Progenitor cell of endocrine pancreas (in vitro differentiated cells): ENCODE data around the gene UROC1. TPM values are rescaled to one million over a fixed set of nuclear protein-coding genes. Genes with fewer than 3 reads are reported as not detected.

Source experiments
- DNase-seq: peaks from one replicate; pipeline ENCODE4 v3.0.0; 2021; ENCODE audit warnings: low spot score; ENCODE audit not compliant: unreplicated experiment
- H3K27ac Mint-ChIP-seq: 2 replicates; pipeline ENCODE4 v1.8.0; 2021; ENCODE audit warnings: mild to moderate bottlenecking, moderate library complexity, mixed read lengths
- H3K27me3 Mint-ChIP-seq: 2 replicates; pipeline ENCODE4 v1.8.0; 2021; ENCODE audit warnings: mixed read lengths
- H3K36me3 Mint-ChIP-seq: 2 replicates; pipeline ENCODE4 v1.8.0; 2022; ENCODE audit warnings: mixed read lengths; ENCODE audit not compliant: insufficient read depth
- H3K4me1 Mint-ChIP-seq: 2 replicates; pipeline ENCODE4 v1.8.0; 2021; ENCODE audit warnings: low read depth, mixed read lengths
- H3K4me3 Mint-ChIP-seq: 2 replicates; pipeline ENCODE4 v1.8.0; 2021; ENCODE audit warnings: low read depth, mild to moderate bottlenecking, moderate library complexity, mixed read lengths
- H3K9me3 Mint-ChIP-seq: 2 replicates; pipeline ENCODE4 v1.8.0; 2021; ENCODE audit warnings: low read depth, mixed read lengths
- total RNA-seq: library from RNA; stranded (reverse); gene quantifications from 2 replicates; pipeline ENCODE4 v1.2.1, GENCODE V29; 2021
- TF ChIP-seq, protein P1 (sequence below): fragments of 200-600 bp; sonication (generic); IDR thresholded peaks from one replicate; pipeline ENCODE4 v1.5.0; 2021; ENCODE audit warnings: antibody characterized with exemption, mild to moderate bottlenecking; ENCODE audit not compliant: unreplicated experiment

UROC1 gene
- total RNA-seq, 1 donor from 2014 or later: not detected

DNA sequence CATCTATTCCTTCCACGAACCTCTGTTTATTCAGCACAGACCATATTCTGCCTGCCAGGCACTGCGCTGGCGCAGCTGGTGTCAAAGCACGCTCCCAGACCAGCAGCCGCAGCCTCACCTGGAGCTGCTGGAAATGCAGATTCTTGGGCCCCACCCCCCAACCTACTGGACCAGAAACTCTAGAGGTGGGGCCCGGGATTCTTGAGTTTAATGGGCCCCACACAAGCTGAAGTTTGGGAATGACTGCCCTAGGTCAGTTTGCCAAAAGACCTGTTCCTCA, 13.4 kb upstream of the UROC1 start:
- TF ChIP-seq, protein P1, sequence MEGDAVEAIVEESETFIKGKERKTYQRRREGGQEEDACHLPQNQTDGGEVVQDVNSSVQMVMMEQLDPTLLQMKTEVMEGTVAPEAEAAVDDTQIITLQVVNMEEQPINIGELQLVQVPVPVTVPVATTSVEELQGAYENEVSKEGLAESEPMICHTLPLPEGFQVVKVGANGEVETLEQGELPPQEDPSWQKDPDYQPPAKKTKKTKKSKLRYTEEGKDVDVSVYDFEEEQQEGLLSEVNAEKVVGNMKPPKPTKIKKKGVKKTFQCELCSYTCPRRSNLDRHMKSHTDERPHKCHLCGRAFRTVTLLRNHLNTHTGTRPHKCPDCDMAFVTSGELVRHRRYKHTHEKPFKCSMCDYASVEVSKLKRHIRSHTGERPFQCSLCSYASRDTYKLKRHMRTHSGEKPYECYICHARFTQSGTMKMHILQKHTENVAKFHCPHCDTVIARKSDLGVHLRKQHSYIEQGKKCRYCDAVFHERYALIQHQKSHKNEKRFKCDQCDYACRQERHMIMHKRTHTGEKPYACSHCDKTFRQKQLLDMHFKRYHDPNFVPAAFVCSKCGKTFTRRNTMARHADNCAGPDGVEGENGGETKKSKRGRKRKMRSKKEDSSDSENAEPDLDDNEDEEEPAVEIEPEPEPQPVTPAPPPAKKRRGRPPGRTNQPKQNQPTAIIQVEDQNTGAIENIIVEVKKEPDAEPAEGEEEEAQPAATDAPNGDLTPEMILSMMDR: no peak

DNA sequence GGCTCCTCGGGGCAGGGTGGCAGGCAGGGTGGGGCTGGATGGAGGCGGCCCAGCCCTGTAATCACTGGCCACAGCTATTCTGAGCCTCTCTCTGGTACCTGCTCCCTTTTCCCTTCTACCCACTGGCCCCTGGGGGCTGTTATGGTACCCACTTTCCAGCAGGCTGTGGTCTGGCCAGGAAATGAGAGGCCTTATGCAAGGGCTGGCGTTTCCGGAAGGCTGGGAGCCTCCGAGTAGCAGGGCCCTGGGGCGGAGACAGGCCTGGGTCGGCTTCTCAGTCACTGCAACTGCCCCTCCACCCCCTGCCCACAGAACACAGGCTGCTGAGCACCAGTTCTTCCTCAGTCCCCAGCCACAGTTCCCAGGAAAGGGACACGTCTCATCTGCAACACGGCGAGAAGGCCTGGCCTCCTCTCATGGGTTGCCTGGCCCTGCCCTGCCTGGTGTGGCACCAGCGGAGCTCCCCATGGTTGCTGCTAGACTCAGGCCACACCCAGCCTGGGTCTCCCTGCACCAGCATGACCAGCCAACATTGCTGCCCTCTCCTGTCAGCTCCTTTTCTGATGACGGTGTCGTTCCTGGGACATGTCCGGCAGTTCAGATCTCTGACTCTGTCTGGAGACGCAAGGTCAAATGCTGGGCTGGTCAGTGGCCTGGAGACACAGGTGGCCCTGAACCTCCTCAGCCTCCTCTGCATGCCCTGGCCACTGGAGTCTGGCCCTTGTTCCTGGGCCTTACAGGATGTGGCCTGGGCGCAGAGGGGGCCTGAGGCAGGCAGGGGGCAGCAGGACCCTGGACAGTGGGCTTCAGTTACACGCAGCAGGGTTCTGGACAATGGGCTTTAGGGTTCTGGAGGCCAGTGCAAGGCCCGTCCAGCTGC, 12.8 kb upstream of the UROC1 start:
- Mint-ChIP-seq H3K4me3 (no peak overlapping the region), H3K27me3 (peaks cover 51% of the 10 kb centered on the region), H3K4me1 (peaks cover 7% of the 10 kb centered on the region), H3K27ac (no peak overlapping the region), H3K36me3 (no peaks in the 10 kb centered on the region), H3K9me3 (no peaks in the 10 kb centered on the region)
- DNase-seq: no peak
- TF ChIP-seq, protein P1: no peak

More for the DNA sequence above, 13.4 kb upstream of the UROC1 start:
- Mint-ChIP-seq H3K27ac (no peak overlapping the region), H3K36me3 (no peaks in the 10 kb centered on the region), H3K9me3 (no peaks in the 10 kb centered on the region), H3K27me3 (peaks cover 46% of the 10 kb centered on the region), H3K4me3 (no peak overlapping the region), H3K4me1 (peaks cover 7% of the 10 kb centered on the region)
- DNase-seq: no peak

DNA sequence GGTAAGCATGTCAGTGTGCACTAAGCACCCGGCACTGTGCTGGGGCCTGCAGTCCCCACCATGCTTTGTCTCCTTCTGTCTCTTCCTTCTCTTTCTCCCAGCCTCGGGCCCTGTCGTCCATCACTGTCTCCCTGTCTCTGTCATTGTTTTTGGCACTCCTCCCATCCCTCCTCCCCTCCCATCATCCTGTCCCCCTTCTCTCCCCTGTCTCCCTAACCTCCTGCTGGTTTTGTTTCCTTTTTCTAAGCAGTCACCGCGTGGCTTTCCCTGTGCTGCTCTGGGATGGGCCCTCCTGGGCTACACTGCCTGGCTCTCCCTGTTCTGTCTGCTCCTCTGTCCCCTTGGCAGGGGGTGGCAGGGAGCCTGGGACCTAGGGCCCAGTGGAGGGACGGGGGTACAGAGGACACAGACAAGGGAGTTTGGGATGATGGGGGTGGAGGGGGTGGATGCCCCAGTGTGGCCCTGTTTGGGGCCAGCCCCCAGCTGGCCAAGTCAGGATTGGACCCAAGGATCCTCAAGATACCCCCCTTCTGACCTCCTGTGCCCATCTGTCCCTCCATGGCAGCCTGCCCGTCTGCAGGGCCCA, 12.1 kb upstream of the UROC1 start:
- no peak for DNase-seq
- H3K27ac Mint-ChIP-seq: no peak overlapping the region
- peaks cover 7% of the 10 kb centered on the region for H3K4me1 Mint-ChIP-seq
- TF ChIP-seq, protein P1: no peak
- no peaks in the 10 kb centered on the region for H3K36me3 Mint-ChIP-seq
- no peaks in the 10 kb centered on the region for H3K9me3 Mint-ChIP-seq
- no peak overlapping the region for H3K4me3 Mint-ChIP-seq
- H3K27me3 Mint-ChIP-seq: peaks cover 54% of the 10 kb centered on the region

DNA sequence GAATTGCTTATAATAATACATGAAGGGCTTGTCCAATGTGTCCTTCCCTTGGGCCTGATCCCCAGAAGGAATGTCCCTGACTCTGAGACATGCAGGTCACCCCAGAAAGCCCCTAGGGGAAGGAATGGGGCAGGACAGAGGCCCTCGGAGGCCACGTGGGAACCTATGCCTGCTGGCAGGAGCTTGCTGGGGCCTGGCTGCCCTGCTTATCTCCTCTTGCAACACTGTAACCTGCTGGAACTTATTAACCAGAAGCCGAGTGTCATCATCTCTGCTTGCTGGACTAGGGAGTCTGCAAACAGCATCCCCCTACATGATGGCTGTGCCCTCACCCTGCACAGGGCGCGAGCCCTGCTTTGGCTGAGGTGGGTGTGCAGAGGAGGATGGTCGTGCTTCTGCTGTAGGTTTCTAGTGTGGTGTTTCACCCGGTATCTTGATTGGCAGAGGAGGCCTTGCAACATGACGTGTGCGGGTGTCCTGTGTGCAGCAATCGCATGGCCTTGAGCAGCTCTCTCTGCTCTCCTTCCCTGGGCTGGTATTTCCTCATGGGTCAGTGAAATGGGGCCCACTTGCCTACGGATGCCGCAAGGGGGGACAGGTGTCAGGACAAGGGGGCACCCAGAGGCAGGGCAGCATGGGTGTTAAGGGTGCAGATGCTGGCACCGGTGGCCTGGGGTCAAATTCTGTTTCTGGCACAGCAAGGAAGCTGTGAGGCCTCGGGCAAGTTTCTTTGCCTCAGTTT, 11.4 kb upstream of the UROC1 start:
- Mint-ChIP-seq H3K4me1 (peaks cover 7% of the 10 kb centered on the region), H3K27me3 (peaks cover 49% of the 10 kb centered on the region), H3K27ac (no peak overlapping the region), H3K4me3 (no peak overlapping the region), H3K9me3 (no peaks in the 10 kb centered on the region), H3K36me3 (no peaks in the 10 kb centered on the region)
- peak; percentile 53 for DNase-seq
- TF ChIP-seq, protein P1: peak; percentile 62

DNA sequence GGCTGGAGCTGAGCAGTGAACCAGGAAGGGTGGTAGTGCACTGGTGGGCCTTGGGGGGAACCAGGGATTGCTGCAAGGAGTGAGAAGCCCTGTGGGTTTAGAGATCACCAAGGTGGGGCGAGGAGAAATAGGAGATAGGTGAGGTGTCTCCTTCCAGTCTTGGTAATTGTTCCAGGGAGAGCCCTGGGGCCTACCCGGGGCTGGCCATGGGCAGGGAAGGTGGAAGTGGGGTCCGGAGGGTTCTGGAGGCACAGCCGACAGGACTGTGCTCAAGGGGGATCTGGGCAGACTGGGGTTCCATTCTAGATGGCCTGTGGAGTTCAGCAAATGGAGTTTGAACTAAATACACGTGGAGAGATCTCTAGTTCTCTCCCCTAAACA, 10.8 kb upstream of the UROC1 start:
- DNase-seq: no peak
- Mint-ChIP-seq H3K4me1 (peaks cover 7% of the 10 kb centered on the region), H3K27ac (no peak overlapping the region), H3K27me3 (peaks cover 45% of the 10 kb centered on the region), H3K9me3 (no peaks in the 10 kb centered on the region), H3K4me3 (no peak overlapping the region), H3K36me3 (no peaks in the 10 kb centered on the region)
- TF ChIP-seq, protein P1: no peak
